GM18526 (cell line): Measurements from ENCODE around the gene APLP2.

ENCODE experiments used
- POLR2A ChIP-seq: IDR thresholded peaks from 3 replicates; pipeline ENCODE4 v1.6.1; 2011; ENCODE audit not compliant: insufficient read length; ENCODE audit errors: extremely low read depth

APLP2 gene

DNA sequence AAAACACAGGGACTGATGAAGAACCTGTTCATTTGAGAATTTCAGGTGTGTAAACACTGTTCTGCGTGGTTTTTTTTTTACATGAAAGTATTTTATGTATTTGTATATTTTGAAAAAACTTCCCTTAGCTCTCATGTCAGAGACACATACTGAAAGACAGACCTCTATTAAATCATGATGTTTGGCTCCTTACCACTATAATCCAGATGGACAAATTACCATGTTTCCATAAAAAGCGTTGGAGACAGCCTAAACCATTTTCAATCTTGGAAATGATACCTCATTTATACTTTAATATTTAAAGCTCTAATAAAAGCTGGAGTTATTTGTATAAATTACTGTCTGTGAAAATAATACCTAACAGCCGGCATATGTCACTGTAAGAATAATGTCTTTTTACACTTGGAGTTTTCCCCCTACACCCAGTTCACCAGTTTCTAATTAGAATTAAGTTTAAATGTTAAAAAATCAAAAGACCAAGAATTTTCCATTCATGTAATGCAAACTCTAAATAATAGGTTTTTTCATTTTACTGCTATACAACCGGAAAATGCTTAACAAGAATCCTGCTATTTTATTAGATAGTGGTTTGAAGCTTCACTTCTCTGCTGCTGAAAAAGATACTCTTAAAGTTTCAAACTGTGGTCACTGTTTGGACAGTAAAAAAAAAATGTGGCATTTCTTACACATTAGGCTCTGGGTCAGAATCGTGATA, 30.8 kb downstream of the APLP2 start:
- no peak for TF ChIP-seq POLR2A

- no peak for TF ChIP-seq POLR2A
Measured at GRCh38 chr11:130101661-130102060, 32.0 kb downstream of the APLP2 start.

DNA sequence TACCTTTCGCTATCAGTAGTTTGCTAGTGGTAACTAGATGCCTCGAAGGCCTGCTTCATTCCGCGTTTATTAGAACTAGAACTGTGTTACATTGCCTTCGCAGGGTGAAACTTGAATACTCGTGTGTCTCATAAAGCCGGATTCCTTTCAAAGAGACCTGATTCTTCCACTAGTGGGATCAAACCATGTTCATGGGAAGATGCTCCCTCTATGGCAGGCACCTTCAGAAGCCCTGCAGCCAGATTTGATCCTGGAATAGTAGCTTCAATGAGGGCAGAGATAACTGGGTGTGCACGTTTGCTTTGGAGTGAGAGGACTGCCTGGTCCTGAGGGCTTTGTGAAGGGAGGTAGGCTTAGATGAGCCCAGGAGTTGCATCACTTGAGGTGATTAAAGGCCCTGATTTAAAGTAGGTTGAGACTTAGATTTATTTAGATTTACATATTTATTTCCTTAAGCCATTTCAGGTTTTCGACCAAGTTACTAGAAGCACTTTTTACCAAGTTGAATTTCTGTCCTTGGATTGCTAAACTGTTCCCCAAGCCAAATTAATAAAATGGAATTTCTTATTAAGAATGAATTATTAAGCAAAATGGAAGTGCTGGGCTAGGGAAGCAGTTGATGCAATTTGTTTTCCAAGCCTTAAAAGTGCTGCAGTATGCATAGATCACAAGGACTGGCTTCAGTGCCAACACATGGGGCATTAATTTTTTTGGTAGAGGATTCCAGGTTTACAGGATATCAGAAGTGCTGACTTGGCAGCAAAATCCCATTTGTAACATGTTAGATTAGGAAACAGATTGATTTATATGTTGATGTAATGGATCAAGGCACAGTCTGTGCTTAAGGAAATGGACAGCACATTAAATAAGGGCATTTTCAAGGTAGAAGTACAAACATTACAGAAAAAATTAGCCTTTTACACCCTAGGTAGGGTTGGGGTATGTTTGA, 32.9 kb downstream of the APLP2 start:
- TF ChIP-seq POLR2A: no peak

GRCh38 chr11:130103296-130103814, 33.7 kb downstream of the APLP2 start:
- TF ChIP-seq POLR2A: no peak

GRCh38 chr11:130106381-130106780, 36.7 kb downstream of the APLP2 start:
- TF ChIP-seq POLR2A: no peak

- no peak for TF ChIP-seq POLR2A
Measured at GRCh38 chr11:130109386-130109785, 39.7 kb downstream of the APLP2 start.

DNA sequence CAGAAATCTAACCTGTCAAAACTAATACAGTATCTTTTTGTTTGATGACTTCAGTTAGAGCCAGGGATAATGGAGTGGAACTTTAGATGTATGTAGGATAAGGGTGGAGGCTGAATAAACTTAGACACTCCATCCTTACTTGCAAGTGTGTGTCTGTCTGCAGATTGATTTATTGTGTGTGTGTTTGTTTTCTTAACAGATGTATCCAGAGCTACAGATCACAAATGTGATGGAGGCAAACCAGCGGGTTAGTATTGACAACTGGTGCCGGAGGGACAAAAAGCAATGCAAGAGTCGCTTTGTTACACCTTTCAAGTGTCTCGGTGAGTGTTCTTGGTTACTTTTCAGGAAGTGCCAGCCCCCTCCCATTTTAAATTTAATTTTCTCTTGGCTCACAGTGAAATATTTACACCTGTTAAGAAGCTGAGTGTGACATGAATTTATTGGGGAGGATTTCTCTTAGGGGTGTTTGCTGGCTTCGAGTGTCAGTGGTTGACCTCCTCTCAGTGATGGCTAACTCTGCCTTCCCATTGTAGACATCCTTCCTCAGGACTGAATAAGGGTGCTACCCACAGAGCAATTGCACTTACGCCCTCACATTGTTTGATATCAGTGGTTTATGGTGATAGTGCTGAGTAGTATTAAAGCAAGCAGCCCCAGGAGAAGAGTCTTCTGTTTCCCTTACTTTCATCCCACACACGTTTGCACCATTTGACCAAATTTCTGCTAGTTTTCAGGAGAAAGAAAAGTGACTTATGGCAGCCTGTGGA, 40.8 kb downstream of the APLP2 start:
- no peak for TF ChIP-seq POLR2A

GRCh38 chr11:130112071-130112830, 42.6 kb downstream of the APLP2 start:
- no peak for TF ChIP-seq POLR2A

GRCh38 chr11:130114281-130114680, 44.6 kb downstream of the APLP2 start:
- no peak for TF ChIP-seq POLR2A

GRCh38 chr11:130114726-130115125, 45.0 kb downstream of the APLP2 start:
- no peak for TF ChIP-seq POLR2A

DNA sequence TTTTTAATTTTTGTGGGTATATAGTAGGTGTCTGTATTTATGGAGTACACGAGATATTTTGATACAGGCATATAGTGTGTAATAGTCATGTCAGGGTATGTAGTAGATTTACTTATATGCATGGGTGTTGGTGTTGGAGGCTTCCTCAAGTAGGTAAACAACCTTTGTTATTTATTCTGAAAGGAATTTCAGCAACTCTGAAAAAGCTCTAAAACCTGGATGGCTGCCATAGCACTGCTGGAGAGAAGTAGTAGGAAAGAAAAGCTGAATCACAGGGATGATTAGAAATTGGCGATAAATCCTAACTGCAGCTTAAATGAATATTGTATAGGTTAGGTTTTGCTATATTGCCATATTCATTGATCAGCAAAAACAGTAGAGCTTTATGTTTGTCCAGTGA, 45.5 kb downstream of the APLP2 start:
- no peak for TF ChIP-seq POLR2A

GRCh38 chr11:130118165-130118564, 48.5 kb downstream of the APLP2 start:
- no peak for TF ChIP-seq POLR2A

DNA sequence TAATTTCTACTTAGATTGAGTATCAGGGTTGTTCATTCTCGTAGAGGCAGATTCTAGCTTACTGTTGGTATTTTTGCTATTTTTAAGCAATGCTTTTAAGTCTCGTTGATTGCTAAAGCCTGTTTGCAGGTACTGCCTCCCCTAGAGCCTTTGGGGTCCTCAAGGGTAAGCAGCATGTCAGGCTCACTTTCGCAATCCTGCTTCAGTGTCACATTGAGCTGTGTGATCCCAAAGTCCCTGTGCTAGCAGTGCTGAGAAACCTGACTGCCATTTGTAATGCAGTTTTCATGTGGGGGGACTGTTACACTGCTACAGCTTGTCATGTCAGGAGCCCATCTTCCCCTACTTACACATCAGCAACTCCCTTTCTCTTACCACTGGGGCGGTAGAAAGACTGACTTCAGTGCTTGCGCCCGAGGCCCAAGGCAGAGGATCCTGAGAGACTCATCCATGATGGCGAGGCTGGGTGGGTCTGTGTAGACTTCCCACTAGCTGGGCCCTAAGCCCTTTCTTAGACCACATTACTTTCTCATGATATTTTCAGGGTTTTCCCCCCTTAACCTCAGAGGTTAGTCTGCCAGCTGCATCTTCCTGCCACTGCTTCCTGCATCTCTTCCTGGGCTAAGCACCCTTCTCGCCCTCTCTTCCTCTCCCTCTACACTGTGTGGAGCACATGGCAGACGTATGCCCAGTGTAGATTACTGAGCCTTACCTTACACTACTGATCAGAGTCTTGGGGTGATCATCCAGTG, 49.1 kb downstream of the APLP2 start:
- TF ChIP-seq POLR2A: no peak

DNA sequence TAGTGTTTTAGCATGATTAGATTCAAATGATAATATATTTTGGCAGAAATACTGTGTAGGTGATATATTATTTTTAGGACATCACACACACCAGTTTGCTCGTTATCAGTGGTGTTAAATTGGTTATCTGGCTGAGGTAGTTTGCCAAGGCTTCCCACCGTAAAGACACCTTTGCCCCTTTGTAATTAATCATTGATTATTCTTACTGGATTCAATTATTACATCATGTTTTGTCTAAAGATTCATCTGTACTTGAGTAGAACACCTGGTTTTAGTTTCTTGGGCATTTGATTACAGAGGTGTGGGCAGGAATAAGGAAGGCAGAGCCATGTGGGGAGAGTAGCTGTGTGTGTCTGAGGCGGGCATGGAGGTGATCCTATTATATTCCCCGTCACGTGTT, 50.4 kb downstream of the APLP2 start:
- no peak for TF ChIP-seq POLR2A
